ENCODE results near the gene COL5A1. TPM values are rescaled to one million over a fixed set of nuclear protein-coding genes. Genes with fewer than 3 reads are reported as not detected.

COL5A1 gene
- total RNA-seq, 1 donor from 2014 or later = 87.7 TPM

GRCh38 chr9:134870746-134871662 is 229.4 kb downstream of the COL5A1 start:
- no peak for TF ChIP-seq CTCF (IDR thresholded peaks at IDR 0.05; ENCODE audit: insufficient read depth, low read length, poor library complexity, severe bottlenecking)
- no peak for DNase-seq (ENCODE audit: low read depth)
- no peak overlapping the region for H3K4me3 ChIP-seq (ENCODE audit: low read depth, low read length)
- no peaks in the 10 kb centered on the region for H3K27me3 ChIP-seq (ENCODE audit: control insufficient read depth, insufficient read depth, low read length)
- no peaks in the 10 kb centered on the region for H3K36me3 ChIP-seq (ENCODE audit: control insufficient read depth, insufficient read depth, low read length)

- TF ChIP-seq CTCF (IDR thresholded peaks at IDR 0.05; ENCODE audit: insufficient read depth, low read length, poor library complexity, severe bottlenecking) = no peak
Observed at GRCh38 chr9:134871697-134872340, 230.2 kb downstream of the COL5A1 start.

GRCh38 chr9:134872482-134873231 is 231.1 kb downstream of the COL5A1 start:
- H3K27me3 ChIP-seq (ENCODE audit: control insufficient read depth, insufficient read depth, low read length) = no peaks in the 10 kb centered on the region
- H3K4me3 ChIP-seq (ENCODE audit: low read depth, low read length) = no peak overlapping the region
- DNase-seq (ENCODE audit: low read depth) = no peak
- no peak for TF ChIP-seq CTCF (IDR thresholded peaks at IDR 0.05; ENCODE audit: insufficient read depth, low read length, poor library complexity, severe bottlenecking)
- no peaks in the 10 kb centered on the region for H3K36me3 ChIP-seq (ENCODE audit: control insufficient read depth, insufficient read depth, low read length)

More at GRCh38 chr9:134871697-134872340, 230.2 kb downstream of the COL5A1 start:
- no peaks in the 10 kb centered on the region for H3K27me3 ChIP-seq (ENCODE audit: control insufficient read depth, insufficient read depth, low read length)
- no peak overlapping the region for H3K4me3 ChIP-seq (ENCODE audit: low read depth, low read length)
- H3K36me3 ChIP-seq (ENCODE audit: control insufficient read depth, insufficient read depth, low read length) = no peaks in the 10 kb centered on the region
- DNase-seq (ENCODE audit: low read depth) = no peak

- Histone ChIP-seq H3K36me3 (ENCODE audit: control insufficient read depth, insufficient read depth, low read length) (no peaks in the 10 kb centered on the region), H3K27me3 (ENCODE audit: control insufficient read depth, insufficient read depth, low read length) (no peaks in the 10 kb centered on the region), H3K4me3 (ENCODE audit: low read depth, low read length) (no peak overlapping the region)
- no peak for DNase-seq (ENCODE audit: low read depth)
- TF ChIP-seq CTCF (IDR thresholded peaks at IDR 0.05; ENCODE audit: insufficient read depth, low read length, poor library complexity, severe bottlenecking) = no peak
Observed at GRCh38 chr9:134875371-134875770, 233.8 kb downstream of the COL5A1 start.

- TF ChIP-seq CTCF (IDR thresholded peaks at IDR 0.05; ENCODE audit: insufficient read depth, low read length, poor library complexity, severe bottlenecking) = no peak
- H3K4me3 ChIP-seq (ENCODE audit: low read depth, low read length) = no peak overlapping the region
- DNase-seq (ENCODE audit: low read depth) = no peak
- H3K36me3 ChIP-seq (ENCODE audit: control insufficient read depth, insufficient read depth, low read length) = no peaks in the 10 kb centered on the region
- no peaks in the 10 kb centered on the region for H3K27me3 ChIP-seq (ENCODE audit: control insufficient read depth, insufficient read depth, low read length)
Observed at GRCh38 chr9:134877541-134877940, 235.9 kb downstream of the COL5A1 start.

All from kidney epithelial cell (primary cell).